ENCODE results near the gene IKZF2. TPM values are rescaled to one million over a fixed set of nuclear protein-coding genes. Genes with fewer than 3 reads are reported as not detected.

The IKZF2 gene
- total RNA-seq, 1 experiment from 2014 or later, result 26.1 TPM

- Mint-ChIP-seq H3K36me3 (ENCODE audit: insufficient read depth, unreplicated experiment) (no peaks in the 10 kb centered on the region), H3K4me3 (ENCODE audit: low read depth, unreplicated experiment) (no peak overlapping the region), H3K27ac (ENCODE audit: unreplicated experiment) (no peak overlapping the region), H3K9me3 (ENCODE audit: low read depth, unreplicated experiment) (peaks cover 2% of the 10 kb centered on the region), H3K4me1 (ENCODE audit: low read depth, unreplicated experiment) (no peaks in the 10 kb centered on the region), H3K27me3 (ENCODE audit: unreplicated experiment) (no peaks in the 10 kb centered on the region)
- no TSS peak for BruUV-seq (replicated peaks)
- DNase-seq, result no peak
- CTCF ChIA-PET, result no interaction called here
- intact Hi-C loops (cut with micrococcal nuclease; ENCODE audit: unreplicated experiment), result no loop called here
- TF ChIP-seq CTCF (IDR thresholded peaks at IDR 0.05; ENCODE audit: unreplicated experiment), result no peak
Measured at GRCh38 chr2:212959471-212960117, 191.8 kb downstream of the IKZF2 start.

GRCh38 chr2:212958757-212959295 lies 192.6 kb downstream of the IKZF2 start:
- Mint-ChIP-seq H3K9me3 (ENCODE audit: low read depth, unreplicated experiment) (peaks cover 2% of the 10 kb centered on the region), H3K4me3 (ENCODE audit: low read depth, unreplicated experiment) (no peak overlapping the region), H3K27me3 (ENCODE audit: unreplicated experiment) (no peaks in the 10 kb centered on the region), H3K4me1 (ENCODE audit: low read depth, unreplicated experiment) (no peaks in the 10 kb centered on the region), H3K27ac (ENCODE audit: unreplicated experiment) (no peak overlapping the region), H3K36me3 (ENCODE audit: insufficient read depth, unreplicated experiment) (no peaks in the 10 kb centered on the region)
- no peak for DNase-seq
- no TSS peak for BruUV-seq (replicated peaks)
- CTCF ChIA-PET, result no interaction called here
- TF ChIP-seq CTCF (IDR thresholded peaks at IDR 0.05; ENCODE audit: unreplicated experiment), result no peak
- intact Hi-C loops (cut with micrococcal nuclease; ENCODE audit: unreplicated experiment), result no loop called here

- no peak for TF ChIP-seq CTCF (IDR thresholded peaks at IDR 0.05; ENCODE audit: unreplicated experiment)
- BruUV-seq (replicated peaks), result no TSS peak
- H3K9me3 Mint-ChIP-seq (ENCODE audit: low read depth, unreplicated experiment), result peaks cover 2% of the 10 kb centered on the region
- H3K4me1 Mint-ChIP-seq (ENCODE audit: low read depth, unreplicated experiment), result peaks cover 5% of the 10 kb centered on the region
- no peaks in the 10 kb centered on the region for H3K27me3 Mint-ChIP-seq (ENCODE audit: unreplicated experiment)
- no peak overlapping the region for H3K27ac Mint-ChIP-seq (ENCODE audit: unreplicated experiment)
- H3K36me3 Mint-ChIP-seq (ENCODE audit: insufficient read depth, unreplicated experiment), result no peaks in the 10 kb centered on the region
- intact Hi-C loops (cut with micrococcal nuclease; ENCODE audit: unreplicated experiment), result no loop called here
- no peak overlapping the region for H3K4me3 Mint-ChIP-seq (ENCODE audit: low read depth, unreplicated experiment)
- CTCF ChIA-PET, result no interaction called here
- no peak for DNase-seq
Measured at GRCh38 chr2:212958133-212958532, 193.3 kb downstream of the IKZF2 start.

- no peak for TF ChIP-seq CTCF (IDR thresholded peaks at IDR 0.05; ENCODE audit: unreplicated experiment)
- peaks cover 3% of the 10 kb centered on the region for H3K9me3 Mint-ChIP-seq (ENCODE audit: low read depth, unreplicated experiment)
- intact Hi-C loops (cut with micrococcal nuclease; ENCODE audit: unreplicated experiment), result no loop called here
- BruUV-seq (replicated peaks), result no TSS peak
- DNase-seq, result no peak
- peaks cover 7% of the 10 kb centered on the region for H3K4me1 Mint-ChIP-seq (ENCODE audit: low read depth, unreplicated experiment)
- no peaks in the 10 kb centered on the region for H3K27me3 Mint-ChIP-seq (ENCODE audit: unreplicated experiment)
- CTCF ChIA-PET, result no interaction called here
- no peak overlapping the region for H3K27ac Mint-ChIP-seq (ENCODE audit: unreplicated experiment)
- H3K36me3 Mint-ChIP-seq (ENCODE audit: insufficient read depth, unreplicated experiment), result no peaks in the 10 kb centered on the region
- H3K4me3 Mint-ChIP-seq (ENCODE audit: low read depth, unreplicated experiment), result no peak overlapping the region
Measured at GRCh38 chr2:212957624-212958023, 193.8 kb downstream of the IKZF2 start.

Measured in Calu3 (cell line).